WTC11 (cell line): ENCODE data around the gene L3MBTL1. TPM values are rescaled to one million over a fixed set of nuclear protein-coding genes. Genes with fewer than 3 reads are reported as not detected.

Experiments
- ATAC-seq: fragments of 200-7000 bp; cut with Tn5 transposase; 2 replicates; pipeline ENCODE4 v1.10.0; 2021; ENCODE audit warnings: mild to moderate bottlenecking, moderate library complexity
- CTCF ChIA-PET: fragments of 300-600 bp; sonication (Branson Sonifier 250); formaldehyde crosslinking; loops from one replicate; lab custom pipeline; 2021; ENCODE audit warnings: antibody characterized with exemption; lab: Charles Lee
- POLR2A ChIA-PET: fragments of 350-600 bp; sonication (Branson Sonifier 250); formaldehyde crosslinking; loops from one replicate; lab custom pipeline; 2021; ENCODE audit warnings: antibody characterized with exemption; lab: Charles Lee
- DNase-seq: peaks from one replicate; pipeline ENCODE4 v3.0.0; 2021; ENCODE audit warnings: low spot score
- H3K27ac Mint-ChIP-seq: 2 replicates; pipeline ENCODE4 v1.8.0; 2021; ENCODE audit warnings: mixed read lengths
- H3K27me3 Mint-ChIP-seq: 2 replicates; pipeline ENCODE4 v1.8.0; 2021; ENCODE audit warnings: low read depth, mild to moderate bottlenecking, moderate library complexity, mixed read lengths
- H3K36me3 Mint-ChIP-seq: 2 replicates; pipeline ENCODE4 v1.8.0; 2021; ENCODE audit warnings: mixed read lengths
- H3K4me1 Mint-ChIP-seq: 2 replicates; pipeline ENCODE4 v1.8.0; 2022; ENCODE audit warnings: mixed read lengths
- H3K4me3 Mint-ChIP-seq: 2 replicates; pipeline ENCODE4 v1.8.0; 2021; ENCODE audit warnings: mild to moderate bottlenecking, moderate library complexity, mixed read lengths
- H3K9me3 Mint-ChIP-seq: 2 replicates; pipeline ENCODE4 v1.8.0; 2021; ENCODE audit warnings: mixed read lengths
- AR ChIP-seq: fragments of 250-450 bp; sonication (Bioruptor Pico); IDR thresholded peaks from 2 replicates; pipeline ENCODE4 v1.9.0; 2021; ENCODE audit warnings: mild to moderate bottlenecking
- ATF1 ChIP-seq: sonication (generic); formaldehyde crosslinking; IDR thresholded peaks from 2 replicates; pipeline ENCODE4 v1.8.1; 2023; ENCODE audit warnings: mild to moderate bottlenecking, moderate library complexity, missing genetic modification reagents
- ATF6 ChIP-seq: sonication (generic); formaldehyde crosslinking; IDR thresholded peaks from 2 replicates; pipeline ENCODE4 v1.8.1; 2023; ENCODE audit warnings: mild to moderate bottlenecking, missing genetic modification reagents
- EMX1 ChIP-seq: fragments of 250-450 bp; sonication (Bioruptor Pico); IDR thresholded peaks from 2 replicates; pipeline ENCODE4 v1.8.0; 2021; ENCODE audit warnings: mild to moderate bottlenecking
- ETV6 ChIP-seq: sonication (generic); formaldehyde crosslinking; IDR thresholded peaks from 2 replicates; pipeline ENCODE4 v1.8.1; 2022; ENCODE audit warnings: mild to moderate bottlenecking, missing genetic modification reagents
- GABPB1 ChIP-seq: sonication (generic); formaldehyde crosslinking; IDR thresholded peaks from 2 replicates; pipeline ENCODE4 v1.8.1; 2023; ENCODE audit warnings: mild to moderate bottlenecking, missing genetic modification reagents
- NFATC4 ChIP-seq: fragments of 250-450 bp; sonication (Bioruptor Pico); IDR thresholded peaks from 2 replicates; pipeline ENCODE4 v1.9.0; 2021; ENCODE audit warnings: mild to moderate bottlenecking
- NR3C1 ChIP-seq: sonication (generic); formaldehyde crosslinking; conservative IDR thresholded peaks from 2 replicates; pipeline ENCODE4 v1.8.1; 2023; ENCODE audit warnings: low read depth, mild to moderate bottlenecking, missing genetic modification reagents
- PRDM15 ChIP-seq: sonication (generic); formaldehyde crosslinking; IDR thresholded peaks from 2 replicates; pipeline ENCODE4 v1.8.0; 2022; ENCODE audit warnings: missing genetic modification reagents
- RELA ChIP-seq: sonication (generic); formaldehyde crosslinking; IDR thresholded peaks from 2 replicates; pipeline ENCODE4 v1.8.1; 2022; ENCODE audit warnings: missing genetic modification reagents, mild to moderate bottlenecking, borderline replicate concordance
- SP1 ChIP-seq: sonication (generic); formaldehyde crosslinking; conservative IDR thresholded peaks from 2 replicates; pipeline ENCODE4 v1.8.1; 2022; ENCODE audit warnings: missing genetic modification reagents
- USF2 ChIP-seq: sonication (generic); formaldehyde crosslinking; IDR thresholded peaks from 2 replicates; pipeline ENCODE4 v1.8.1; 2023; ENCODE audit warnings: mild to moderate bottlenecking, missing genetic modification reagents, moderate library complexity
- ZNF219 ChIP-seq: sonication (generic); formaldehyde crosslinking; IDR thresholded peaks from 2 replicates; pipeline ENCODE4 v1.8.0; 2023; ENCODE audit warnings: missing genetic modification reagents, mild to moderate bottlenecking, borderline replicate concordance
- ZNF263 ChIP-seq: sonication (generic); formaldehyde crosslinking; IDR thresholded peaks from 2 replicates; pipeline ENCODE4 v1.8.1; 2022; ENCODE audit warnings: low read depth, mild to moderate bottlenecking, moderate library complexity, missing genetic modification reagents
- ZNF416 ChIP-seq: fragments of 250-450 bp; sonication (Bioruptor Pico); IDR thresholded peaks from 2 replicates; pipeline ENCODE4 v1.9.0; 2021; ENCODE audit warnings: mild to moderate bottlenecking, inconsistent platforms
- ZNF671 ChIP-seq: fragments of 250-450 bp; sonication (Bioruptor Pico); IDR thresholded peaks from 2 replicates; pipeline ENCODE4 v1.8.0; 2021; ENCODE audit warnings: mild to moderate bottlenecking
- total RNA-seq: library from RNA; stranded (reverse); gene quantifications from 3 replicates; pipeline ENCODE4 v1.2.3, GENCODE V29; 2021

Gene L3MBTL1
- total RNA-seq, 1 experiment from 2014 or later, result 28.3 TPM

GRCh38 chr20:43583133-43583864 is 75.8 kb downstream of the L3MBTL1 start:
- Mint-ChIP-seq H3K4me1 (peaks cover 12% of the 10 kb centered on the region), H3K9me3 (no peaks in the 10 kb centered on the region), H3K4me3 (no peak overlapping the region), H3K36me3 (no peaks in the 10 kb centered on the region), H3K27ac (no peak overlapping the region), H3K27me3 (no peaks in the 10 kb centered on the region)
- 0 out of 2 replicates have a peak, but pooled peaks have one; percentile 13 for TF ChIP-seq PRDM15 (CRISPR knock-in tag)
- no peak for TF ChIP-seq ZNF416
- ATAC-seq, result no peak
- ChIA-PET CTCF (interaction anchor here (1.1 to 1.5 kb wide), 3 partner anchors 8 to 134 kb away, joined by 4 to 6 read pairs (median 4); partner anchors contain the start of gene IFT52), POLR2A (no interaction called here)
- DNase-seq, result no peak

GRCh38 chr20:43583982-43584432 is 76.5 kb downstream of the L3MBTL1 start:
- ATAC-seq, result no peak
- Mint-ChIP-seq H3K36me3 (no peaks in the 10 kb centered on the region), H3K27me3 (no peaks in the 10 kb centered on the region), H3K9me3 (no peaks in the 10 kb centered on the region), H3K4me3 (no peak overlapping the region)
- POLR2A ChIA-PET, result no interaction called here
- CTCF ChIA-PET, result interaction anchor here (1.1 to 1.4 kb wide), 3 partner anchors 13 to 135 kb away, joined by 3 to 4 read pairs (median 4); no protein-coding TSS in a partner anchor
- TF ChIP-seq NFATC4 (CRISPR knock-in tag), result no peak
- TF ChIP-seq GABPB1 (CRISPR knock-in tag), result peak; percentile 76
- TF ChIP-seq, all 79 proteins: peak for 1
- Mint-ChIP-seq H3K27ac (no peak overlapping the region), H3K4me1 (peaks cover 12% of the 10 kb centered on the region)
- no peak for DNase-seq

GRCh38 chr20:43584448-43585136 is 77.1 kb downstream of the L3MBTL1 start:
- Mint-ChIP-seq H3K4me1 (peaks cover 12% of the 10 kb centered on the region), H3K36me3 (no peaks in the 10 kb centered on the region), H3K27me3 (no peaks in the 10 kb centered on the region), H3K27ac (no peak overlapping the region), H3K9me3 (no peaks in the 10 kb centered on the region), H3K4me3 (no peak overlapping the region)
- peak; percentile 39; the same call in 1 of the 2 replicates for ATAC-seq
- ChIA-PET CTCF (interaction anchor here (1.3 to 1.4 kb wide), 2 partner anchors 13 to 47 kb away, joined by 3 read pairs; no protein-coding TSS in a partner anchor), POLR2A (no interaction called here)
- TF ChIP-seq USF2 (CRISPR knock-in tag), result no peak
- no peak for TF ChIP-seq ZNF219
- no peak for TF ChIP-seq SP1 (CRISPR knock-in tag)
- TF ChIP-seq GABPB1 (CRISPR knock-in tag), result 0 out of 2 replicates have a peak, but pooled peaks have one; percentile 32
- DNase-seq, result no peak

GRCh38 chr20:43586641-43587040 is 79.1 kb downstream of the L3MBTL1 start:
- Mint-ChIP-seq H3K27me3 (no peaks in the 10 kb centered on the region), H3K4me3 (no peak overlapping the region), H3K27ac (no peak overlapping the region), H3K36me3 (no peaks in the 10 kb centered on the region), H3K9me3 (no peaks in the 10 kb centered on the region), H3K4me1 (peaks cover 20% of the 10 kb centered on the region)
- DNase-seq, result no peak
- ATAC-seq, result no peak
- CTCF ChIA-PET, result interaction anchor here (0.7 to 0.9 kb wide), 2 partner anchors 49 to 122 kb away, joined by 3 to 4 read pairs; no protein-coding TSS in a partner anchor
- POLR2A ChIA-PET, result interaction anchor here (0.5 to 0.6 kb wide), 2 partner anchors 27 to 32 kb away, joined by 3 read pairs; no protein-coding TSS in a partner anchor
- no peak for TF ChIP-seq ZNF671
- TF ChIP-seq ATF6 (CRISPR knock-in tag), result no peak
- no peak for TF ChIP-seq NR3C1 (CRISPR knock-in tag)
- no peak for TF ChIP-seq ATF1 (CRISPR knock-in tag)
- no peak for TF ChIP-seq ETV6
- no peak for TF ChIP-seq ZNF263 (CRISPR knock-in tag)
- no peak for TF ChIP-seq AR (CRISPR knock-in tag)
- TF ChIP-seq RELA (CRISPR knock-in tag), result no peak
- TF ChIP-seq EMX1 (CRISPR knock-in tag), result no peak
